ENCODE measurements around the gene LRCOL1.

The LRCOL1 gene

DNA sequence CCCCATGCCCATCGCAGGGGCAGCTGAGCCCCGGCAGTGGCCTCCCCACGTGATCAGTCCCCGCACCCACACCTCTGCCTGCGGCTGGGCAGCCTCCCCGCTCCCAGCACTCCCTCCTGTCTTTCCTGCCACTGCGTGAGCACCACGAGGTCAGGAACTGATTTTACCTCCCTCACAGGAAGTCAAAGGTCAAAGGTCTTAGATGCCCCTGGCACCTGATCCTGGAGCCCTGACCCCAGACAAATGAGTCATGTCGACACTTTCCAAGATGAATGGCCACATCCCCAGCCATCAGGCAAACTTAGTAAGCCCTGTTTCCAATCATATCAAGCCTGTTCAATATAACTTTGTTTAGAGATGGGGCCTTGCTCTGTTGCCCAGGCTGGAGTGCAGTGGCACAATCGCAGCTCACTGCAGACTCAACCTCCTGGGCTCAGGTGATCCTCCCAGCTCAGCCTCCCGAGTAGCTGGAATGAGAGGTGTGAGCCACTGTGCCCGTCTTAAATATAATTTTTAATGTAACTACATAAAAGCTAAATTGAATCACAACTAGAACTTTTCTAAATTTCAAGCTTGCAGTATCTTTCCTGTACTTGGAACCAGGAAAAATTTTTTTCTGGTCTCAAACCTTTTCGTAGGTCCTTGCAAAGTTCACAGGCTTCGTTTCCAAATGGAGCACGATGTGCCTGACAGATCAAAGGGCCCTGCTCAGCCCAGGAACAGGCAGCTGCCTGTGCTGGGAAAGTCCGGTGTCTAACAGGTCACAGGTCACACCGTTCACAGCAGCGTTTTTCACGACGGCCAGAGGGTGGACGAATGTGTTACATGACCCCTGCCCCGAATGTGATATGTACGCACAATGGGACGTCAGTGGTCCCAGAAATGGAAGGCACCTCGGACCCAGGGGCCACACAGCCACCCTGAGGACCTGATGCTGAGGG lies 1.9 kb downstream of the LRCOL1 start:
- TF ChIP-seq, protein P1, sequence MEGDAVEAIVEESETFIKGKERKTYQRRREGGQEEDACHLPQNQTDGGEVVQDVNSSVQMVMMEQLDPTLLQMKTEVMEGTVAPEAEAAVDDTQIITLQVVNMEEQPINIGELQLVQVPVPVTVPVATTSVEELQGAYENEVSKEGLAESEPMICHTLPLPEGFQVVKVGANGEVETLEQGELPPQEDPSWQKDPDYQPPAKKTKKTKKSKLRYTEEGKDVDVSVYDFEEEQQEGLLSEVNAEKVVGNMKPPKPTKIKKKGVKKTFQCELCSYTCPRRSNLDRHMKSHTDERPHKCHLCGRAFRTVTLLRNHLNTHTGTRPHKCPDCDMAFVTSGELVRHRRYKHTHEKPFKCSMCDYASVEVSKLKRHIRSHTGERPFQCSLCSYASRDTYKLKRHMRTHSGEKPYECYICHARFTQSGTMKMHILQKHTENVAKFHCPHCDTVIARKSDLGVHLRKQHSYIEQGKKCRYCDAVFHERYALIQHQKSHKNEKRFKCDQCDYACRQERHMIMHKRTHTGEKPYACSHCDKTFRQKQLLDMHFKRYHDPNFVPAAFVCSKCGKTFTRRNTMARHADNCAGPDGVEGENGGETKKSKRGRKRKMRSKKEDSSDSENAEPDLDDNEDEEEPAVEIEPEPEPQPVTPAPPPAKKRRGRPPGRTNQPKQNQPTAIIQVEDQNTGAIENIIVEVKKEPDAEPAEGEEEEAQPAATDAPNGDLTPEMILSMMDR (IDR thresholded peaks at IDR 0.05; ENCODE audit: borderline replicate concordance, insufficient read depth, low read depth, low read length), result no peak
- no peak overlapping the region for H3K4me3 ChIP-seq (ENCODE audit: low read depth, low read length)

DNA sequence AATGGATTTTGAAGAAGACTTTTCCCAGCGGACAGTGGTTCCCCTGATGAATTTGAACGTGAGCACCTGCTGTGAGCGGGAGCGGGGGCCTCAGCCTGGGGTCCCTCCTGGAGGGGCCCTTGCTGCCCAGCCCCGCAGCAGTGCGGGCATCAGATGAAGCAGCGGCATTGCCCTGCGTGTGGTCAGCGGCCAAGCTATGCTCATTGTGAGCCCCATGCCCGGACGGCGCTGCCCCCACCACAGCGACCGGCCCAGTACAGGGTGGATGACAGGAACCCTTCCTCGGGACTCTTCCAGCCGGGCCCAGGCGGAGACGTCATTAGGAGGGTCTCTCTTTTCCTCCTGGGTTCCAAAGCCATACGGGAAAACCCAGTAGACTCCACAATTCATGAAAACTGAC lies 3.5 kb downstream of the LRCOL1 start:
- TF ChIP-seq, protein P1 (IDR thresholded peaks at IDR 0.05; ENCODE audit: borderline replicate concordance, insufficient read depth, low read depth, low read length), result no peak
- no peak overlapping the region for H3K4me3 ChIP-seq (ENCODE audit: low read depth, low read length)

DNA sequence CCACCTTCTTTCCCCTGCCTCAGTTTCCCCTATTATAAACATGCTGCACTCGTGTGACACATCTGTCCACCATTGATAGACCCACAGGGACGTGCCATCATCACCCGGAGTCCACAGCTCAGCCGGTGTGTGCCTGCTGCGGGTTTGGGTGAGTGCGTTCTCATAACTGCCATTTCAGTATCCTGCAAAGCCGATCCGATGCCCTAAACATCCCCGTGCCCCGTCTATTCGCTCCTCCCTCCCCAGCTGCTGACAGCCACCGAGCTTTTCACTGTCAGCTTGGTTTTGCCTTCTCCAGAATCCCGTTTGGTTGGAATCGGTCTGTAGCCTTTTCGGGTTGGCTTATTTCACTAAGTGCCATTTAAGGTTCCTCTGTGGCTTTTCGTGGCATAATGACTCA lies 3.9 kb downstream of the LRCOL1 start:
- TF ChIP-seq, protein P1 (IDR thresholded peaks at IDR 0.05; ENCODE audit: borderline replicate concordance, insufficient read depth, low read depth, low read length), result no peak
- H3K4me3 ChIP-seq (ENCODE audit: low read depth, low read length), result no peak overlapping the region

DNA sequence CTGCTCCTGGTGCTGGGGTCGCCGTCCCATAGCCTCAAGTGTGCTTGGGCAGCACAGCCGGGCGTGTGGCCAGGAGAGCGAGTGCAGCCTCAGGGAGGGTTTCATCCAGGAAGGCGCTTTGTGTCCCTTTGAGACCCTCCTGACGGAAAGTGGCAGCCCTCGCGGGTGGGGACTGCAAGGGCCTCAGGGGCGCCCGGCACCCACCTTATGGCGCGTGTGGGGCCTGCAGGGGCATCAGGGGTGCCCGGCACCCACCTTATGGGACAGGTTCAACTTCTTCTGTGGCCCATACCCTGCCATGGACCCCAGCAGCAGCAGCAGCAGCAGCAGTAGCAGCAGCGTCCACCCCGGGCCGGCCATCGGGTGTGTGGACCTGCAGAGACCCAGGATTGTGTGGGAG lies 4.5 kb downstream of the LRCOL1 start:
- no peak overlapping the region for H3K4me3 ChIP-seq (ENCODE audit: low read depth, low read length)
- TF ChIP-seq, protein P1 (IDR thresholded peaks at IDR 0.05; ENCODE audit: borderline replicate concordance, insufficient read depth, low read depth, low read length), result no peak

DNA sequence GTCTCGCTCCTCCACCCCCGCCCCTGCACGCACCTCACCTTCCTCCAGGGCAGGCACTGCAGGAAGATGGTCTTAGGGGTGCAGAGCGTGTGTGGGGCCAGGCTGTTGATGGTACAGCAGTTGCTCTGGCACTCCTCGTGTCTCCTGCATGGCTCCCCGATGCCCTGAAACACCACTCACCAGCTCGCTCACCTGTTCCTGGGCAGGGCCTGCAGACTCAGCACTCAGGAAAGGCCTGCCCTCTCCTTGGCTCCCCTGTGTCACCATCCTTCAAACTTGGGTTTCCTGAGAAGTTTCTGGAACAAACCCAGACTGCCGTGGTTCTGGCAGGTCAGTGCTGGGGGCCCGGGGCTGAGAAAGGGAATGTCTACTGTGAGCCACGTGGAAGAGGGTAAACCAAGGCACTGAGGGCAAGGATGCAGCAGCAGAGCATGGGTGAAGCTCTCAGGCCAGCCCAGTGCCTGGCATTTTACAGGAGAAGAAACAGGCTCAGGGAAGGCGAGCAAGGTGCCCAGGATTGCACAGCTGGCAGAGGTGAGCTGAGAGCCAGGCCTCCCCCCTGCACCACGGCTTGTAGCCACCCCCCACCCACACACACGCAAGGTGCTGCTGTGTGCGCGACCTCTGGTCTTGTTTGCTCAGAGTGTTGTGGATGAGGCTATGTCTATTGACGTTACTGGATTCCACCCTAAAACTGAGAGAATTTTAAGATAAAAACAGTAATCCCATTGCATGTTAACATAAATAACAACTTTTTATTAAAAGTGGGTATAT lies 5.5 kb downstream of the LRCOL1 start:
- TF ChIP-seq, protein P1 (IDR thresholded peaks at IDR 0.05; ENCODE audit: borderline replicate concordance, insufficient read depth, low read depth, low read length), result no peak
- H3K4me3 ChIP-seq (ENCODE audit: low read depth, low read length), result no peak overlapping the region

DNA sequence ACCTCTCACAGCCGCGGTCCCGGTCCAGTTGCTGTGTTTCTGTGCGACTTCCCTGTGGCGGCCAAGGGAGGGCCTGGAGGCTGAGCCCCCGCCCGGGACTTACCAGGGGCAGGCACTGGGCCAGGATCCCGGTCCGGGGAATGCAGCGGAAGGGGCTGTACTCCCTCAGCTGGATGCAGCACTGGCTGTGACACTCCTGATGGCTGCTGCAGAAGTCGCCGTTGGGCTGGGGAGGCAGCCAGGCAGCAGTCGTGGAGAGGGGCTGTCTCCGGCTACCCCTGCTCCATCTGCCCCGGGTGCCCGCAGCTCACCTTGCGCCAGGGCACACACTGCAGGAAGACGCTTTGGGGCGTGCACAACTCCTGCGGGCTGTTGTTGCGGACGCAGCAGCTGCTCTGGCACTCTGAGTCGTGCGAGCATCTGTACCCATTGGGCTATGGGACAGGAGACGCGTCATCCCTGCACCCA lies 6.2 kb downstream of the LRCOL1 start:
- H3K4me3 ChIP-seq (ENCODE audit: low read depth, low read length), result no peak overlapping the region
- TF ChIP-seq, protein P1 (IDR thresholded peaks at IDR 0.05; ENCODE audit: borderline replicate concordance, insufficient read depth, low read depth, low read length), result no peak

All from GM12875 (cell line).